ENCODE results near the gene RAD50.
"Not testable (repeated sequence)": the region's sequence is repeated elsewhere in the genome, so short reads cannot be mapped to it uniquely, and the experiment has no call there.

Gene RAD50

DNA sequence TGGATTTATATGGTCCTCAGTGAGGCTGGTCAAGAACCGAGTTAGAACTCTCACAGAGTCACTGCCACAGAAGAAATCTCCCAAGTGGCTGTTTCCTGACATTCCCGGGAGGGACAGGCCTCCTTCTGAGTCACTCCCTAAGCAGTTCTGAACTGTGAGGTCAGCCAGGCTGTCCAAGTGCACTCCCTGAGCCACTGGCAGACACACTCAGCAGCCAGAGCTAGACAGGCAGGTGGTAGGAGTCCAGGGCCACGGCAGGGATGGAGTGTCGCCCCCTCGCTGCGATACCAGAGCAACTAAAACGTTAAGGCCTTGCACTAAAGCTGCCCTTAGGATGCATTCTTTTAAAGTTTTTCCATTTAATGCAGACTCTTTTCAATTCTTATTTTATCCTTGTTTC, 120.4 kb downstream of the RAD50 start:
- no peak for DNase-seq (ENCODE audit: low read depth)

DNA sequence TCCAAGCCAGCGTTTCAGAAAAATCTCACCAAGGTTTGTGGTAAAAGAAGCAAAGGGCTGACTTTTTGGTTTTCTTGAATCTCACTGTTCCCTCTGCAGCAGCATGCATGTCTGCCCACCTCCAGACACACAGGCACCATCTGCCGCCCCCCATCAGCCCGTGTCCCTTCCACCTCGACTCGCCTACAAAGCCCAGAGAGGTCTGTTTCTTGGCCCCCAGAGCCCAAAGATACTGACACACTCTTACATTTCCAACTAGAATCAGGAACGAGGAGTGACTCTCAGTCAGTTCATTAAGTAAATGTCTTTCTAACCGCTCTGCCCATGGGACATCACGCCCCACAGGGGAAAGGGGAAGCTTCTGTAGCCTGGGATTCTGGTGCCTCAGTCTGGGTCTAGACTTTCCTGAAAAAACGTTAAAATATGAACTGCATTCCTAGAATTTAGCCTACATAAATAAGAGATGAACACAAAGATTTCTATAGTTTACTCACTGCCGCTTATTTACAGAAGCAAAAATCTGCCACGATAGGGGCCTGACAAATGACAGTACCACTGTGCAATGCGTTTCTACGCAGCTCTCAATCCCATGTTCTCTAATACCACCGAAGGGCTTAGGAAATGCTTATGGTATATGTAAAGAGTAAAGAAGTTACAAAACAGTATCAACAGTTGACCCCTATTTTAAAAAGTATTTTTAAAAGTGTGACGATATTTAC, 121.1 kb downstream of the RAD50 start:
- no peak for DNase-seq (ENCODE audit: low read depth)

DNA sequence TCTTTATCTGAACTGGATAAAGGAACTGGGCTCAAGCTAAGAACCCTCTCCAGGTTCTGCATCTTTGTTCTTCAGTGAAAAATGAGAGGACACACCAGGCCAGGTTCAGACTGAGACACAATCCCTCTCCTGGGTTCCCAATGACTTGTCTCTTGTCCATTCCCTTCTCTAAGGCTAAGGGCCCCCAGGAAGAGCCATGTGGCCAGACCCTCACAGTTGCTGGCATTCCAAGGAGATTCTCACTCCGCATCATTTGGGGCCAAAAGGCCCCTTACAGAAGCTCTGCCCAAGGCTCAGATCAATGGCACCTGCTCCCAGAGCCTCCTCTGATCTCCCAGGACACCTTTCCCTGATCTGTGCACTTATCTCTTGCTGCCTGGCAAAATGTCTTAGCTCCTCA, 122.0 kb downstream of the RAD50 start:
- no peak for DNase-seq (ENCODE audit: low read depth)

DNA sequence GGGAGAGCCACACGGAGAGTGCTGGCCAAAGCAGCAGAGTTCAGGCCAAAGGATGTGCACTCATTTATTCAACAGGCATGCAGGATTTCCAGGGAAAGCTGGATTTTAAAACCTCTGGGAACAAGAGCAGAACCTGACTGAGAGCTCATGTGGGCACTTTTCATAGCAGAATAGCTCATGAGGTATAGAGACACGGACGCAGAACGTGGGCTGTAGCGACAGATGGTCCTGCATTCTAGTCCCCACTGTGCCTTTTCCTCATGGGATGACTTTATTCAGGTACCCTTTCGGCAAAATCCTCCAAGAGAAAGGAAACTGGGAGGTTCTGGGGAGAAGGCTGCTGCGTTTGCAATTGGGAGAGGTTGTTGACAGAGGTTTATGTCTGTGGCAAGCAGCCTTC, 122.4 kb downstream of the RAD50 start:
- no peak for DNase-seq (ENCODE audit: low read depth)

- DNase-seq (ENCODE audit: low read depth), result no peak
Observed at GRCh38 chr5:132679717-132680380, 123.1 kb downstream of the RAD50 start.

GRCh38 chr5:132680780-132681475, 124.2 kb downstream of the RAD50 start:
- no peak for DNase-seq (ENCODE audit: low read depth)

DNA sequence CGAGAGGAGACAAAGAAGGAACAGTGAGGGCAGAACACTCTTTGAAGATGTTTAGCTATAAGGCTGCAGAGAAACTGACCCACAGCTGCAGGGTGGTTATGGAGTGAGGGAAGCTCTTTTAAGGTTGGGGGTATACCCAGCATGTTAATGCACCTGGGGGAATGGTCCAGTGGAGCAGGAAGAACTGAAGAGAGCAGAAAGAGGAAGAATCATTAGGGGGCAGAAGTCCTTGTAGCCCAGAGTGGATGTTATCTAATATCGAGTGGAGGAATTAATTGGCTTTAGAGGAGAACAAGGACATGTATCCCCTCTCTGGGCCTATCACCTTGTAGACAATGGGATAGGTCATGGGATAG, 124.7 kb downstream of the RAD50 start:
- no peak for DNase-seq (ENCODE audit: low read depth)

DNA sequence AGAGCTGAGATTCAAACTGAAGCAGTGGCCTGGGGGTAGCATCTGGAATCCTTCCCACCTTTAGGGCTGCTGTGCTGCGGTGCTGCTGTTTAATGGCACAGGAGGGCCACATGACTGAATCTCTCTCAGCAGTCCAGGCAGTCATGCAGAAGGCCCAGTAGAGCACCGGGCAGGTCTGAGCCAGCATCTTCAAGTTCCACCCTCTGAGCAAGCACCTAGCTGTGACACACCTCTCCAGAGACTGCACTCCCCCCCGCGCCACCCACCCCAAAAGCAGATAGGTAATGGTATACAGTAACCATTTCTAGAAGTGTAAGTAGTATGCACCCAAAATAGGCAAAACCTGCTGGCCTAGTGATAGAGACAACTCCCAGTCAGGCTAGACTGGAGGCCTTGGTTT, 125.2 kb downstream of the RAD50 start:
- no peak for DNase-seq (ENCODE audit: low read depth)

DNA sequence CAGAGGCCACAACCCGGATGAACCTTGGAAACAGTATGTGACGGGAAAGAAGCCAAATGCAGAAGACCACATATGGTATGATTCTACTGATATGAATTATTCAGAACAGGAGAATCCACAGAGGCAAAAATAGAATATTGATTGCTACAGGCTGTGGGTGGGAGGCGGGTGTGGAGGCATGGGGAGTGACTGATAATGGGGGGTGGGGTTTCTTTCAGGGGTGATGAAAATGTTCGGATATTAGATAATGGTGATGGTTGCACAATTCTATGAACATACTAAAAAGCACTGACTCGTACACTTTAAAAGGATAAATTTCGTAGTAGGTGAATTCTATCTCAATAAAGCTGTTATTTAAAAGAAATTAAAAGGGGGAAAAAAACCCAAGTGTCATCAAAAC, 127.7 kb downstream of the RAD50 start:
- DNase-seq (ENCODE audit: low read depth), result no peak

DNA sequence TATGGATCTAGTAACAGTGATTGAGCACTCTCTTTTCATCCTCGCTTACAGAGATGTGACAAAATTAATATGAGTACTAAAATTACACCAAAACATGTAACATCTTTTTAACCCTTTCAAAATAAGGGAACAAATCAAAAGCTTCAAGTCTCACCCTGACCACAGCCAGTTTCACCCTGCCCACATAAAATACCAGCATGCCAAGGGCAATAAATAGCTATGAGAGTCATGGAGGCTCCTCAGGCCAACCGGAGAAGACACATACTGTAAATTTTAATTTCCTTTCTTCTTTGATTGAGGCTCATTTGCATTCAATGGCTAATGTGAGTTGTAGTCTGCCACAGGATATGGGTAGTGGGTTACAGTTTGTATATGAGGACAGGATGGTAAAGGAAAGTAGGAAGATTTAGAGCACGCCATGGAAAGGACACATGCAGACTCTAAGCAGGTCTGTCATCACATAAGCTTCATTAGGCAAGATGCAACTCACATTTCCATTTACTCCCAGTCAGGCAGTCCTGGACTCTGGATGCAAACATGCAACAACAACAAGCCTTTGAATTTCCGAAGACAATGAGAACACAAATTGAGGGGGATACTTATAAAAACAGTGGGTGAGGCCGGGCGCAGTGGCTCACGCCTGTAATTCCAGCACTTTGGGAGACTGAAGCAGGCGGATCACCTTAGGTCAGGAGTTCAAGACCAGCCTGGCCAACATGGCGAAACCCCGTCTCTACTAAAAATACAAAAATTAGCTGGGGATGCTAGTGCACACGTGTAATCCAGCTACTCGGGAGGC, 128.3 kb downstream of the RAD50 start:
- no peak for DNase-seq (ENCODE audit: low read depth)

DNA sequence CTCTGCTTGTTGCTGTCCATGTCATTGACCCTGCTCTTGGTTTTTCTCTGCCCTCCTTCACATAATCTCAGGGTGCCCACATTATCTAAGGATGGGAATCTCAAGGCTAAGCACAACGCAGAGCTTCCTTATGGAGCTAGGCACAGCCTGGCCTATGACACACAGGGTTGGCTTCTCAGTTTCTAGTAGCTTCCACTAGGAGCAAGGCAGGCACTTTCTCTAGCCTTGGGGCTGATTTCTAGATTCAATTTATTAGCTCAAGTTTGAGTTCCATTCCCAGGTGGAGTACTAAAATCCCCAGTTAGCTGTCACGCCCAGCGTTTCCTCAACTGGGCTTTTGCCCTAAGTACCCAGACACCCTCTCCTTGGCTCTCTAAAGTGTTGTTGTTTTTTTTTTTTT, 129.4 kb downstream of the RAD50 start:
- DNase-seq (ENCODE audit: low read depth), result no peak

DNA sequence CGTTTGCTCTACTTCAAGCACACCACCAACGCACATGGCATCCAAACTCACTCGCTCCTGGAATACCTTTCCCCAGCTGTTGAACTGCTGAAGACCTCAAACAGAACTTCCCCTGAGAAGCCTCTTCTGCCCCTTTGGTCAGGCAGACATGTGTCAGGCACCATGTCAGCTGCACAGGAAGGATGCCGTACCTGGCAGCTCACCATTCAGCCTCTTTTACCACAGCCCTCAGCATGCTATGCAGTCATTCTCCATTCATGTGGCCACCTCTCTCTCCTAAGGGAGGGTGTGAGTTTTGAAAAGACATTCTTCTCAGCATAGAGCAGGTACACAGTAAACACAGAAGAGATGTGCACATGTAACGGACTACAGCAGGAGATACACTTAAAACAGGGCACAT, 131.2 kb downstream of the RAD50 start:
- DNase-seq (ENCODE audit: low read depth), result no peak

DNA sequence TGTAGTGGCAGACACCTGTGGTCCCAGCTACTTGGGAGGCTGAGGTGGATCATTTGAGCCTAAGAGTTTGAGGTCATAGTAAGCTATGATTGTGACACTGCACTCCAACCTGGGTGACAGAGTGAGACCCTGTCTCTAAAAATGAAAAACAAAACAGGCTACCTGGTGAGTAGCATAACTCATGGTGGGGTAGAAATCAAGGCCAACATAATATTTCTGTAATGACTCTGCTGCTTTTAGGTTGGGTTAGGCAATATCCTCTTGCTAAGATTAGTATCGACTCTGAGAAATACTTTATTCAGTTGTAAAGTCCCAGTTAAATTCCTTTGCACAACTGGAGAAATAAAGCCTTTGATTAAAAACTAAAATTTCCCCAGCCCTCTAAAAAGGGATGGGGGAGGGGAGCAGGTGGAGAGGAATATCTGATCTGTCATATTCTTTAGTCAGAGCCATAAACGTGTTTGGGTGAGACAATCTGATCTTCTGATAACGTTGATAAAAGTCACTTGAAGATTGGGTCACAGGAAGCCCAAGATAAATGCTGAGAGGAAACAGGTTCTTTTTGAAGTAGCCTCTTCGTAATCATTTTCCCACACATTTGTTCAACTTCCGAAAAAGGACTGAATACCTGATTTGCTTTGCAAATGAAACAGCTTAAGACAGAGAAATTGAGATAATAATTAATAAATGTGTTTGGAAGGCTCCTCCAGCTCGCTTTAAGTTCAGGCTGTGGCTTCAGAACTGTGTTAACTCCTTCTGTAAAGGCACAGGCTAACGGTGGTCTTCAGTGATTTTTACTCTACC, 132.0 kb downstream of the RAD50 start:
- no peak for DNase-seq (ENCODE audit: low read depth)

- no peak for DNase-seq (ENCODE audit: low read depth)
Observed at GRCh38 chr5:132689513-132689912, 132.7 kb downstream of the RAD50 start.

DNA sequence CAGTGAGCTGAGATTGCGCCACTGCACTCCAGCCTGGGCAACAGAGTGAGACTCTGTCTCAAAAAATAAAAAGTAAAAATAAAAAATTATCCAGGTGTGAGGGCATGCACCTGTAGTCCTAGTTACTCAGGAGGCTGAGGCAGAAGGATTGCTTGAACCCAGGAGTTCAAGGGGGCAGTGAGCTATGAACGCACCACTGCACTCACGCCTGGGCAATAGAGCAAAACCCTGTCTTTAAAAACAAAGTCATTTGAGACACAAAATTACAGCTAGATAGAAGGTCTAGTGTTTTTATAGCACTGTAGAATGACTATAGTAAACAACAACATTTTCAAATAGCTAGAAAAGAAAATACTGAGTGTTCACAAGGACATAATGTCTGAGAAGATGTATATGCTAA, 133.4 kb downstream of the RAD50 start:
- no peak for DNase-seq (ENCODE audit: low read depth)

- DNase-seq (ENCODE audit: low read depth), result not testable (repeated sequence)
Observed at GRCh38 chr5:132691755-132692631, 135.2 kb downstream of the RAD50 start.

DNA sequence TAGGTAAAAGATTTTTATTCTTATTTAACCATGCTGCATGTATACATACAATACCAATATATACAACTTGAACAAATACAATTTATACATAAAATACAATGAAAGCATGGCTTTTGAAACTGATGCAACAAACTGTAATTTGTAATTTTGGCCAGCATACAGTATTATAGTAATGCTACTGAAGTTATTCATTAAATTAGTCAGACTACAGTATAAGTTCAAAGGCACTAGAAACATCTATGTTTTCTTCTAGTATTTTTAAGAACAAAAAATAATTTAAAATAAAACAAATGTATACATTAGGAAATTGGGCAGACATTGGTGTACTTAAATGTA, 135.8 kb downstream of the RAD50 start:
- no peak for DNase-seq (ENCODE audit: low read depth)
